ENCODE results near the gene EYS.

The EYS gene

GRCh38 chr6:64930681-64931080 is 776.3 kb downstream of the EYS start:
- no peak for FAIRE-seq

- no peak for FAIRE-seq
Measured at GRCh38 chr6:64926051-64926450, 781.0 kb downstream of the EYS start.

DNA sequence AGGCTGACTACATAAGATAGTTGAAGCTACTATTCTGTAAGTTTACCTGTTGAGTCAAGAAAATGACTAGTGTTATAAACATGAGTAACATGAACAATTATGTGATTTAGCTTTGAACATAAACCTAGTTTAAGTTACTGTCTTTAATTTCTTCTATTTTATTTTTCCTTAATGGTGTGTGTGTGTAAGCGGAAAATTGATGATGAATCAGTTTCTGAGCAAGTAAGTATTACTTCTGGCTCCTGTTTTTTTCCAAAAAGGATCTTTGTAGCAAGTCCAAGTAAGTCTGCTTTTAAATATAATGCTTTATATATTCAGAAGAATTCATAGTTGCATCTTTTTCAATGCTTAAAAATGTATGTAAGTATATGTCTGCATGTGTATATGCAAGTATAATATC is 786.8 kb downstream of the EYS start:
- FAIRE-seq, result no peak

DNA sequence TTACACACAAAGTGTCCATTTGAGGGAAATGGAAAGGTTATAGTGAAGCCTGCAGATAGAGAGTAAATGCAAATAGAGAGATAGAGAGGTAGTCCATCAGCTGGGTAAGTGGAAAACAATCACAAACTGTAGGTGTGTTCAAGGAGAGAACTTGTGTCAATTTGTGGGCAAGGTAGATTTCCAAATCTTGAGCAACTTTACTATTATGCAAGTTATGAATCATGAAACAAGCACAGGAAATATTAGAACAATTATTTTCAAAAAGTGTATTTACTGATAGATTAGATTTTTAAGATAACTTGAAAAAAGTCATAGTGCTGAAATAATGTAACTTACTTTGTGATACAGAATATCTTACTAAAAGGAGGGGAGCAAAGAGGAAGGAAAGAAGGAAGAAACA is 792.9 kb downstream of the EYS start:
- FAIRE-seq, result no peak

DNA sequence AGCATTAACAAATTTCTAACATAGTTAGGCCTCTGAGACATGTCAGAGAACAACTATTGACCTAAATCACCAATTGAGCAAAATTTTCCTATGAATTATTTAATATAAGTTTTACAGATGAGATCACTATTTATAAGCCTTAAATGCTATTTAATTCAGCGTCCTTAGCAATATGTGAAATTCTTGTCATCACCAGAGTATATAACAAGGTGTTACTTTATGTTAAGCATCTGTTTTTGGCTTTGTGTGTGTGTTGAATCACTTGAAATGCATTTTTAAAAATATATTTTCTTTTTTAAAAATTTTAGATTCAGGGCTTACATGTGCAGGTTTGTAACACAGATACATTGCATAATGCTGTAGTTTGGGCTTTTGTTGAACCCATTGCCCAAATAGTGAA is 794.1 kb downstream of the EYS start:
- FAIRE-seq, result no peak

DNA sequence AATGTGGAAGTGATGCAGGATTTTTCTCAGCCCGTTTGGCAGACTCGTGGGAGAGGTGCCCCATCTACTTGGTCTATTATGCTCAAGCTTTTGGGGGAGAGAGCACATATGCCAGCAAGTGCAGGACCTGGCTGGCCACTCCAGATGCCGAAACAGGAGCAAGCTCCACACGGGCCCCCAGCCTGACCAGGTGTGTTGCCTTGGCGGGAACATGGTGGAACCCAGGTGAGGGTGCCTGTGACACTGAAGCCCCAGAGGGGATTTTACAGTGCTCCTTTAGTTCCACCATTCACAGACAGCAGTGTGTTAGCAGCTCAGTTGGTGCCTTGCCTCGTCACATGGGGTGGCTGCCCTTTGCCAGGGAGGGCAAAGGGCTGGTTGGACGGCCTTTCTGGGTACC is 798.9 kb downstream of the EYS start:
- FAIRE-seq, result no peak

DNA sequence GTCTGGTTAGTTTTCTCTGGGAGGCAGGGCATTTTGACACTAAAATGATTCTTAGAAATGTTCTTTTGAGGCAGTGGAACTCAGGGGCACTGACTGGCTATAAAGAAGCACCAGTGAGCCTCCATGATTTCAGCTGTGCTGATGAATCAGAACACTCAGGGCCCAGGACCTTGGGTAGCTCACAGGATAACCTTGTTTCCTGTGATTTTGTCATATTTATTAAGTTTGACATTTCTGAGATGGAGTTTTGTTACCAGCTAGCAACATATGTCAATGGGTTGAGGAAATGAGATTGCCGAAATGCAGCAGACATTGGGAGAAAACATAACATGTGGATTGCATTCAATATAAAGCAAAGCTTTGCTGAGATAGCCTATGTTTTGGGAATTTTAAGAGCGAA is 802.4 kb downstream of the EYS start:
- no peak for FAIRE-seq

- FAIRE-seq, result no peak
Measured at GRCh38 chr6:64902596-64902995, 804.4 kb downstream of the EYS start.

GRCh38 chr6:64896939-64897338 is 810.1 kb downstream of the EYS start:
- no peak for FAIRE-seq

- FAIRE-seq, result peak; percentile 21
Measured at GRCh38 chr6:64895945-64896344, 811.1 kb downstream of the EYS start.

DNA sequence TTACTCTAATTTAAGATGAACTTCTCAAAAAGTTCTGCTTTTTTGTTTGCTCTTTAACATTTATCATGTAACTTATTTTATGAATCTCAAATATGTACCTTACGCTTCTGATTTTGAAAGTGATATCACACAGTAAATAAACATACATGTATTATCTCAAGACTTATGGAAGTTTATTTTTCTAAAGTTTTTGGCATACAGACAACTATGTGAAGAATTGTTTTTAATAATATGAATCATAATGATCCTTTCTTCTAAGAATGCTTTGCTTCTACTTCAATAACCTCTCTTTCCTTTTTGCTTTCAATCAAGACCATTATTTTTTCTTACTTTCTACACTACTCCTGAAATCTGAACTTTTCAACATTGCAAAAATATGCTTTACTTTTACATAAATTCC is 816.4 kb downstream of the EYS start:
- no peak for FAIRE-seq

GRCh38 chr6:64889144-64889543 is 817.9 kb downstream of the EYS start:
- FAIRE-seq, result no peak

GRCh38 chr6:64874776-64875175 is 832.2 kb downstream of the EYS start:
- FAIRE-seq, result no peak

DNA sequence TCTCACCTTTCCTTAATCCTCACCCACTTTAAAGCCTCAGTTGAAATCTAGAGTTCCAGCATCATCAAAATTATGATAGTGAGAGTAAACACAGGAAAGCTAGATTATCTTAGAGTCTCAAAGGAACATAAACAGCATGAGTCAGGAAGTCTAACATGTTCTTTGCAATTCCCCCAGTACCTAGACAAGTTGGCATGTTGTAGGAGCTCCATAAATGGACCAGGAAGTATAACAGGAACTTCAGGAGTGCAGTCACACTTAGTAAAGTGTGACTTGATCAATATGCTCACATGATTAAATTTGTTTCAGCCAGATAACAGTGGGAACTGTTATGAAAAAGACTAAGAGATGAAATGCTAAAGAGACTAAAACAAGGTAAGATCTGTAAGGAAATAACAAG is 834.4 kb downstream of the EYS start:
- no peak for FAIRE-seq

DNA sequence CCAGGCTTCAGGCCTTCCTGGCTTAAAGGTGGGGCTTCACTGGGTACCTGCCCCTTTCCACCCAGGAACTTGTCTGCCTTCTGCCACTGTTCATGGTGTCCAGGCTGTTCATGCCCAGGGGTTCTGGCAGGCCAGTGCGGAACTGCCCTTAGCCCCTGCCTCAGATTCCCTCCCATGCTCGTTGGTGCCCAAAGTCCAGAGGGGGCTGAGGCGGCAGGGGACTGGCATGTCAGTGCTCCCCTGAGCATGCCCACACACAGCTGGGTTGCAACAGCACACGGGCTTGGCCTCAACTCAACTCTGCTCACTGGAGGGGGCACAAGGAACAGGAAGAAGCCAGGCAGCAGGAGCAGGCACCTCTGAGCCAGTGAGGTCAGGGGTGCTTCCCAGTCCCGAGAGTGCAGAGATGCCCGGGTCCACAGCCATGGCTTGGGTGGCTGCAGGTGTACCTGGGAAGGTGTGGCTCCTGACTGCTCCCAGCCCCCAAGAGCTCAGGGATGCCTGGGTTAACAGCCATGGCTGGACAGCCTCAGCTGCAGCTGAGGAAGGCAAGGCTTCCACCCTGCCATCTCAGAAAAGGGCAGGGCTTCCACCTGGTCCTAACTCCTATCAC is 845.9 kb downstream of the EYS start:
- FAIRE-seq, result no peak

DNA sequence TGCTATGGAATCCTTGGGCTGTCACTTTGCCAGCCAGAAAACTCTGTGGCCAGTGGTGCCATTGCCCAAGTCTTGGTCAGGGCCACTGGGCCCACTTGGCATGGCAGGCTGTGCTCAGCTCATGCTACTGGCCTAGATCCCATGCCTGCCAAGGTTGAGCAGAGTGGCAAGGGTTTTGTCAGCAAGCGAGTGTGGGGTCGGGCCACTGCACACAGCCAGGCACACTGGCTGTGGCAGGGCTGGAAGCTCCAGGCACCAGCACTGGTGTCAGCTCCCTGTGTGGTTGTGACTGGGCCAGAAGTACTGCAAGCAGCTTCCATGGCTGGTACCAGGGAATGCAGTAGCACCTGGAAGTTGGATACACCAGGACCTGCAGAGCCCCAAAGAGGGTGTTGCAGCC is 846.8 kb downstream of the EYS start:
- FAIRE-seq, result no peak

GRCh38 chr6:64850121-64850520 is 856.9 kb downstream of the EYS start:
- FAIRE-seq, result no peak

- FAIRE-seq, result no peak
Measured at GRCh38 chr6:64848467-64848866, 858.6 kb downstream of the EYS start.

GRCh38 chr6:64847396-64847795 is 859.6 kb downstream of the EYS start:
- no peak for FAIRE-seq

- no peak for FAIRE-seq
Measured at GRCh38 chr6:64838726-64839125, 868.3 kb downstream of the EYS start.

DNA sequence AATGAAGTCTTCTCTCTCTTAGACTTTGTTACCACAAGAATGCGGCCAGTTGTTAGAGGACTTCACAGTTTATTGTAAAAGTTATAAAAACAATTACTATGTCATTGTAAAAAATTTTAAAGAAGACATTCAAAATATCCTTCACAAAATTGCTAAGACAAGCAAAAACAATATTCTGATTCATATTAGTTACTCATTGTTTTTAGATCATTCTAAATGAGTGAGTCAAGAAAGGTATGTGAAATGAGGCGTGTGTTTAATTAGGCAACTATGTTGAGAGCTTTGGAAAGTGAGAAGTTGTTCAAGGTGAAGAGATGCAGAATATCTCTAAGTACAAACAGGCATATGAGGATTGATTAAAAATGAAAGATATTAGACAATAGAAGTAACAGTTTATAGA is 875.3 kb downstream of the EYS start:
- no peak for FAIRE-seq

- no peak for FAIRE-seq
Measured at GRCh38 chr6:64817525-64817924, 889.5 kb downstream of the EYS start.

DNA sequence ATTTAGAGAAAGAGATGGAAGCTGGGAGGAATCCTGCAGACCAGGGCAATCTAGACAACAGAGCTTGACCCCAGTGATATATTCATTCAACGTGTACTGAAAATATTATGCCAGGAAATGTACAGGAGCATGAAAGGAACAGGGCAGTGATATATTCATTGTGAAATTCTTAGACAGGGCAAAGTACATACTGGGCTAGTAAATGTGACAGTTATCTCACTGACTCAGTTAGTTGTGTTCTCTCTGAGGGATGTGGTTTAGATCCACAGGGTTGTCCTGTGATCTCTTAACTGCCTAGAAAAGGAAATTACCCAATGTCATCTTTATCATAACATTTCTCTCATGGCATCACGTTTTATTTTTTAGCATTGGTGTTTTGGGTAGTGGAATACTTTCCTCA is 891.3 kb downstream of the EYS start:
- no peak for FAIRE-seq

DNA sequence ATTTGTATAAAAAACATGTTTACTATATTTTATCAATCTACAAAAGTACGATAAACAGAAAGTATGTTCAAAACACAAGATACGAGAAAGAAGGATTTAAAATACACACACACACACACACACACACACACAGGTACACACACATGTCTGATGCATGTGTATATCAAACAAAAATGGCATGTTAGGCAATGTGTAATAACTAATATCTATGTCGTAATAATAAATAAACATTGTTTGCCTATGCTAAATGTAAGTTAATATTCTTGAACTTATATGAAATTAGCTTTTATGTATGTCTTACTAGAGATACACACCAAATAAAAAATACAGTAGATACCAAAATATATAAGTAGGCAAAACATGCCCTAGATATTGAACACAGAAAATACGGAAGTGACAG is 894.9 kb downstream of the EYS start:
- no peak for FAIRE-seq

- FAIRE-seq, result no peak
Measured at GRCh38 chr6:64811119-64811518, 895.9 kb downstream of the EYS start.

DNA sequence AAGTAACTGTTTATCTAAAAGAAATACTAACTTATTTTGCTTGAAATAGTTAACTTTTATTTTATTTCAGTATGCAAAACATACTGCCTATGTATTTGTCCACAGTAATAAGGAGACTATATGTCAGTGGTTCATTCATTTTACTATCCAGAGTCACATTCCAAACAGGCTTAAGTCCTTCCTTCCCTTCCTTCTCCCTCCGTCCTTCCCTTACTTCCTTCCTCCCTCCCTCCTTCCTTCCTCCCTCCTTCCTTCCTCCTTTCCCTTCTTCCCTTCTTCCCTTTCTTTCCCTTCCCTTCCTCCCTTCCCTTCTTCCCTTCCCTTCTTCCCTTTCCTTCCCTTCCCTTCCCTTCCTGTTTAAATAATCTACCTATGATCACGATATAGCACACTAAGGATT is 899.2 kb downstream of the EYS start:
- no peak for FAIRE-seq
